ENCODE data around the gene EDIL3. TPM values are rescaled to one million over a fixed set of nuclear protein-coding genes. Genes with fewer than 3 reads are reported as not detected.

EDIL3 gene
- total RNA-seq, 2 donors from 2014 or later, result 4.6 to 5.5 TPM

GRCh38 chr5:84265130-84265529, 119.5 kb downstream of the EDIL3 start:
- WGBS, result 34% methylated on average over 2 of the region's 2 CpGs

GRCh38 chr5:84260939-84261338, 123.7 kb downstream of the EDIL3 start:
- H3K9me3 ChIP-seq, result no peaks in the 10 kb centered on the region
- no peaks in the 10 kb centered on the region for H3K4me1 ChIP-seq (replicated peaks)
- no peaks in the 10 kb centered on the region for H3K36me3 ChIP-seq
- no peak overlapping the region for H3K4me3 ChIP-seq
- no peak for TF ChIP-seq CTCF (IDR thresholded peaks at IDR 0.05)
- no peak for TF ChIP-seq POLR2AphosphoS5 (IDR thresholded peaks at IDR 0.05)
- no peak for TF ChIP-seq POLR2A (IDR thresholded peaks at IDR 0.05)
- H3K27ac ChIP-seq, result no peak overlapping the region
- intact Hi-C loops (cut with DNase I), result no loop called here
- no peaks in the 10 kb centered on the region for H3K27me3 ChIP-seq (replicated peaks; ENCODE audit: insufficient read depth)
- no peak for DNase-seq (ENCODE audit: low spot score)
- WGBS, result 98% methylated on average over 1 of the region's 1 CpG

More at GRCh38 chr5:84265130-84265529, 119.5 kb downstream of the EDIL3 start:
- H3K27me3 ChIP-seq (replicated peaks; ENCODE audit: insufficient read depth), result no peaks in the 10 kb centered on the region
- H3K4me1 ChIP-seq (replicated peaks), result no peaks in the 10 kb centered on the region
- no peaks in the 10 kb centered on the region for H3K9me3 ChIP-seq
- no peaks in the 10 kb centered on the region for H3K36me3 ChIP-seq
- no peak overlapping the region for H3K4me3 ChIP-seq
- TF ChIP-seq CTCF (IDR thresholded peaks at IDR 0.05) (no peak), POLR2AphosphoS5 (IDR thresholded peaks at IDR 0.05) (no peak), POLR2A (IDR thresholded peaks at IDR 0.05) (no peak)
- intact Hi-C loops (cut with DNase I), result no loop called here
- no peak overlapping the region for H3K27ac ChIP-seq
- DNase-seq (ENCODE audit: low spot score), result no peak

GRCh38 chr5:84260140-84260539, 124.5 kb downstream of the EDIL3 start:
- intact Hi-C loops (cut with DNase I), result no loop called here
- 37% methylated on average over 1 of the region's 1 CpG for WGBS
- Histone ChIP-seq H3K9me3 (no peaks in the 10 kb centered on the region), H3K27ac (no peak overlapping the region), H3K4me3 (no peak overlapping the region), H3K4me1 (replicated peaks) (no peaks in the 10 kb centered on the region), H3K36me3 (no peaks in the 10 kb centered on the region), H3K27me3 (replicated peaks; ENCODE audit: insufficient read depth) (no peaks in the 10 kb centered on the region)
- no peak for TF ChIP-seq CTCF (IDR thresholded peaks at IDR 0.05)
- no peak for TF ChIP-seq POLR2A (IDR thresholded peaks at IDR 0.05)
- no peak for TF ChIP-seq POLR2AphosphoS5 (IDR thresholded peaks at IDR 0.05)
- no peak for DNase-seq (ENCODE audit: low spot score)

- Histone ChIP-seq H3K27ac (no peak overlapping the region), H3K9me3 (no peaks in the 10 kb centered on the region), H3K36me3 (no peaks in the 10 kb centered on the region), H3K4me1 (replicated peaks) (no peaks in the 10 kb centered on the region), H3K27me3 (replicated peaks; ENCODE audit: insufficient read depth) (no peaks in the 10 kb centered on the region), H3K4me3 (no peak overlapping the region)
- intact Hi-C loops (cut with DNase I), result no loop called here
- WGBS, result 31% methylated on average over 4 of the region's 4 CpGs
- no peak for TF ChIP-seq POLR2A (IDR thresholded peaks at IDR 0.05)
- TF ChIP-seq CTCF (IDR thresholded peaks at IDR 0.05), result no peak
- TF ChIP-seq POLR2AphosphoS5 (IDR thresholded peaks at IDR 0.05), result no peak
- DNase-seq (ENCODE audit: low spot score), result no peak
Measured at GRCh38 chr5:84259283-84260045, 125.2 kb downstream of the EDIL3 start.

GRCh38 chr5:84257061-84257460, 127.6 kb downstream of the EDIL3 start:
- no peaks in the 10 kb centered on the region for H3K9me3 ChIP-seq
- H3K27ac ChIP-seq, result no peak overlapping the region
- TF ChIP-seq CTCF (IDR thresholded peaks at IDR 0.05) (no peak), POLR2A (IDR thresholded peaks at IDR 0.05) (no peak), POLR2AphosphoS5 (IDR thresholded peaks at IDR 0.05) (no peak)
- WGBS, result 84% methylated on average over 2 of the region's 2 CpGs
- H3K4me3 ChIP-seq, result no peak overlapping the region
- intact Hi-C loops (cut with DNase I), result no loop called here
- no peaks in the 10 kb centered on the region for H3K27me3 ChIP-seq (replicated peaks; ENCODE audit: insufficient read depth)
- H3K4me1 ChIP-seq (replicated peaks), result no peaks in the 10 kb centered on the region
- H3K36me3 ChIP-seq, result no peaks in the 10 kb centered on the region
- no peak for DNase-seq (ENCODE audit: low spot score)

Data from prostate gland (tissue), 2 donors.